H9 (cell line): ENCODE data around the gene CACNA2D3. TPM values are rescaled to one million over a fixed set of nuclear protein-coding genes. Genes with fewer than 3 reads are reported as not detected.

Experiments
- DNase-seq: peaks from one replicate; pipeline ENCODE4 v3.0.0-alpha.2; 2017
- H2AFZ ChIP-seq: one replicate; pipeline ENCODE4 v1.6.1; 2013; ENCODE audit warnings: mild to moderate bottlenecking, low read length, control low read depth, moderate library complexity
- H2AK5ac ChIP-seq: 2 replicates; pipeline ENCODE4 v1.6.1; 2013; ENCODE audit warnings: low read length, control low read depth, mixed read lengths; ENCODE audit not compliant: insufficient read length
- H2BK120ac ChIP-seq: one replicate; pipeline ENCODE4 v1.6.1; 2013; ENCODE audit warnings: low read depth, mild to moderate bottlenecking, low read length, control low read depth, inconsistent platforms; ENCODE audit not compliant: poor library complexity, severe bottlenecking
- H2BK12ac ChIP-seq: 2 replicates; pipeline ENCODE4 v1.6.1; 2013; ENCODE audit warnings: low read length, control low read depth, mixed read lengths, low read depth; ENCODE audit not compliant: insufficient read length
- H2BK15ac ChIP-seq: 2 replicates; pipeline ENCODE4 v1.6.1; 2013; ENCODE audit warnings: low read depth, low read length, control low read depth
- H2BK20ac ChIP-seq: one replicate; pipeline ENCODE4 v1.6.1; 2013; ENCODE audit warnings: low read depth, mild to moderate bottlenecking, low read length, control low read depth, inconsistent platforms; ENCODE audit not compliant: poor library complexity, severe bottlenecking
- H2BK5ac ChIP-seq: 2 replicates; pipeline ENCODE4 v1.6.1; 2013; ENCODE audit warnings: low read length, control low read depth, mixed read lengths; ENCODE audit not compliant: insufficient read length
- H3K14ac ChIP-seq: 2 replicates; pipeline ENCODE4 v1.6.1; 2013; ENCODE audit warnings: low read length, control low read depth; ENCODE audit not compliant: insufficient read depth
- H3K18ac ChIP-seq: 2 replicates; pipeline ENCODE4 v1.6.1; 2013; ENCODE audit warnings: low read depth, mild to moderate bottlenecking, mixed read lengths, low read length, control low read depth; ENCODE audit not compliant: insufficient read length
- H3K23ac ChIP-seq: 2 replicates; pipeline ENCODE4 v1.6.1; 2013; ENCODE audit warnings: low read length, control low read depth, mixed read lengths, low read depth; ENCODE audit not compliant: insufficient read length
- H3K23me2 ChIP-seq: 2 replicates; pipeline ENCODE4 v1.6.1; 2013; ENCODE audit warnings: low read depth, mild to moderate bottlenecking, mixed read lengths, low read length, control low read depth; ENCODE audit not compliant: insufficient read length, poor library complexity, severe bottlenecking
- H3K27ac ChIP-seq: 2 replicates; pipeline ENCODE4 v1.5.1; 2013; ENCODE audit warnings: low read length, control low read depth, mixed read lengths, low read depth; ENCODE audit not compliant: insufficient read length
- H3K27me3 ChIP-seq: 2 replicates; pipeline ENCODE4 v1.6.1; 2013; ENCODE audit warnings: low read length, control low read depth, inconsistent platforms; ENCODE audit not compliant: insufficient read depth
- H3K4ac ChIP-seq: 2 replicates; pipeline ENCODE4 v1.6.1; 2013; ENCODE audit warnings: low read depth, mild to moderate bottlenecking, control low read depth, inconsistent platforms, low read length, moderate library complexity
- H3K4me1 ChIP-seq: 2 replicates; pipeline ENCODE4 v1.6.1; 2013; ENCODE audit warnings: low read length, control low read depth, inconsistent platforms; ENCODE audit not compliant: insufficient read depth
- H3K4me2 ChIP-seq: 2 replicates; pipeline ENCODE4 v1.6.1; 2013; ENCODE audit warnings: low read length, control low read depth, mixed read lengths; ENCODE audit not compliant: insufficient read length, insufficient read depth
- H3K56ac ChIP-seq: 2 replicates; pipeline ENCODE4 v1.6.1; 2013; ENCODE audit warnings: low read depth, mild to moderate bottlenecking, mixed read lengths, low read length, control low read depth; ENCODE audit not compliant: insufficient read length
- H3K79me1 ChIP-seq: 2 replicates; pipeline ENCODE4 v1.6.1; 2013; ENCODE audit warnings: low read depth, mild to moderate bottlenecking, moderate library complexity, low read length, control low read depth, inconsistent platforms; ENCODE audit not compliant: insufficient read depth, poor library complexity, severe bottlenecking
- H3K79me2 ChIP-seq: 2 replicates; pipeline ENCODE4 v1.6.1; 2013; ENCODE audit warnings: low read length, control low read depth, inconsistent platforms; ENCODE audit not compliant: insufficient read depth
- H3K9ac ChIP-seq: 2 replicates; pipeline ENCODE4 v1.6.1; 2013; ENCODE audit warnings: low read length, control low read depth, mixed read lengths; ENCODE audit not compliant: insufficient read length; ENCODE audit errors: extremely low read depth
- H3K9me3 ChIP-seq: one replicate; pipeline ENCODE4 v1.6.1; 2013; ENCODE audit warnings: low read depth, low read length, inconsistent platforms; ENCODE audit not compliant: control insufficient read depth
- H3T11ph ChIP-seq: one replicate; pipeline ENCODE4 v1.6.1; 2013; ENCODE audit warnings: mild to moderate bottlenecking, low read length, control low read depth, inconsistent platforms
- H4K20me1 ChIP-seq: one replicate; pipeline ENCODE4 v1.6.1; 2013; ENCODE audit not compliant: control insufficient read depth, insufficient read length, insufficient read depth
- H4K5ac ChIP-seq: 2 replicates; pipeline ENCODE4 v1.6.1; 2013; ENCODE audit warnings: low read depth, mild to moderate bottlenecking, mixed read lengths, low read length, control low read depth; ENCODE audit not compliant: insufficient read length
- H4K8ac ChIP-seq: replicated peaks from 2 replicates; pipeline ENCODE4 v1.6.1; 2013; ENCODE audit warnings: low read length, control low read depth, mixed read lengths, low read depth; ENCODE audit not compliant: insufficient read length
- H4K91ac ChIP-seq: 2 replicates; pipeline ENCODE4 v1.6.1; 2013; ENCODE audit warnings: low read depth, mild to moderate bottlenecking, moderate library complexity, mixed read lengths, low read length, control low read depth; ENCODE audit not compliant: insufficient read length
- H3K27ac Mint-ChIP-seq, 3 experiments: 2 replicates in 2 of 3; 3 replicates in 1 of 3; pipeline ENCODE4 v1.8.0; 2020 to 2021; ENCODE audit warnings: mixed read lengths in 3 of 3, mild to moderate bottlenecking in 1 of 3, moderate library complexity in 1 of 3
- H3K27me3 Mint-ChIP-seq: 2 replicates; pipeline ENCODE4 v1.8.0; 2021; ENCODE audit warnings: low read depth, mild to moderate bottlenecking, moderate library complexity, mixed read lengths
- H3K36me3 Mint-ChIP-seq, 3 experiments: 2 replicates in 2 of 3; 3 replicates in 1 of 3; pipeline ENCODE4 v1.8.0; 2020 to 2021; ENCODE audit warnings: low read depth in 3 of 3, mixed read lengths in 3 of 3; ENCODE audit not compliant: insufficient read depth in 1 of 3
- H3K4me1 Mint-ChIP-seq, 2 experiments: 2 replicates each; pipeline ENCODE4 v1.8.0; 2020; ENCODE audit warnings: mixed read lengths in 2 of 2
- H3K4me3 Mint-ChIP-seq, 2 experiments: 2 replicates in 1 of 2; 3 replicates in 1 of 2; pipeline ENCODE4 v1.8.0; 2020 to 2021; ENCODE audit warnings: mild to moderate bottlenecking in 2 of 2, mixed read lengths in 2 of 2, moderate library complexity in 1 of 2
- H3K9me3 Mint-ChIP-seq, 2 experiments: 2 replicates in 1 of 2; 3 replicates in 1 of 2; pipeline ENCODE4 v1.8.0; 2020; ENCODE audit warnings: mild to moderate bottlenecking in 2 of 2, mixed read lengths in 2 of 2, moderate library complexity in 1 of 2
- WGBS: extraction: QIAGEN DNeasy Blood & Tissue Kit; methylation state at CpG from one replicate; pipeline ENCODE4 v1.1.7; 2013; ENCODE audit warnings: missing lambda C conversion rate, low lambda C conversion rate, mixed read lengths; ENCODE audit not compliant: insufficient read length; ENCODE audit errors: extremely low coverage; 5-methylcytosine and 5-hydroxymethylcytosine counted together
- total RNA-seq: library from RNA; stranded (reverse); gene quantifications from 2 replicates; pipeline ENCODE4 v1.2.1, GENCODE V29; 2021
- TF ChIP-seq, protein P1 (sequence below): fragments of 200-600 bp; sonication (generic); conservative IDR thresholded peaks from 3 replicates; pipeline ENCODE4 v1.8.0; 2021; ENCODE audit warnings: antibody characterized with exemption, mild to moderate bottlenecking

Gene CACNA2D3
- total RNA-seq, 1 experiment from 2014 or later, result 3.2 TPM

DNA sequence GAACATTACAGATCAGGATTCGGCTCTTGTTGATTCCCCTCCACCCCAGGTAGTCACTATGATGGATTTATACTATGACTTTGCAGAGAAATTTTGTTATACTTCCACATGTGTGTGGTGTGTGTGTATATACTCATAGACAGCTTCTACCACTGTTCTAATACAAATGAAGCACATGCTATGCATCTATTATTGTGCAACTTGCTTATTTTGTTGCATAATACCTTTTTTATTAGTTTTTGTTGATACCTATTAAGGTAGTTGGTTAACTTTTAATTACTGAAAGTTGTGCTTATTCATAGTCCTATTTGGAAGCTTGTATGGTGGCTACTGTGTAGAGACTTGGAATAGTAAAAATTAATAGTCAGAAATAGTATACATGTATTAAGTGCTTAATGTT is 140.6 kb downstream of the CACNA2D3 start:
- H3K56ac ChIP-seq, result no peak overlapping the region
- no peaks in the 10 kb centered on the region for H3K9me3 ChIP-seq
- H2BK15ac ChIP-seq, result no peak overlapping the region
- no peak overlapping the region for H3K4ac ChIP-seq
- H3K23ac ChIP-seq, result no peak overlapping the region
- H4K8ac ChIP-seq, result no peak overlapping the region
- no peaks in the 10 kb centered on the region for H3K23me2 ChIP-seq
- no peaks in the 10 kb centered on the region for H3K79me1 ChIP-seq
- Mint-ChIP-seq H3K27ac (no peak overlapping the region), H3K36me3 (no peaks in the 10 kb centered on the region), H3K9me3 (no peaks in the 10 kb centered on the region), H3K27me3 (no peaks in the 10 kb centered on the region), H3K4me1 (no peaks in the 10 kb centered on the region), H3K4me3 (no peak overlapping the region)
- no peak overlapping the region for H4K5ac ChIP-seq
- no peak for DNase-seq
- no peak overlapping the region for H2BK5ac ChIP-seq
- H3T11ph ChIP-seq, result no peak overlapping the region
- no peak overlapping the region for H2AFZ ChIP-seq
- H3K79me2 ChIP-seq, result no peaks in the 10 kb centered on the region; the same call in 1 of the 2 replicates
- no peaks in the 10 kb centered on the region for H3K27me3 ChIP-seq
- H3K14ac ChIP-seq, result no peak overlapping the region
- H3K27ac ChIP-seq, result no peak overlapping the region
- H4K91ac ChIP-seq, result no peak overlapping the region
- H3K9ac ChIP-seq, result no peak overlapping the region
- H3K4me1 ChIP-seq, result no peaks in the 10 kb centered on the region
- H3K18ac ChIP-seq, result no peak overlapping the region
- no peak overlapping the region for H2BK12ac ChIP-seq
- H2BK20ac ChIP-seq, result no peak overlapping the region
- no peak overlapping the region for H2AK5ac ChIP-seq
- no peak overlapping the region for H3K4me2 ChIP-seq
- H2BK120ac ChIP-seq, result no peak overlapping the region
- WGBS, result no CpG with 5 or more reads among the region's 1 CpG
- H4K20me1 ChIP-seq, result no peaks in the 10 kb centered on the region
- TF ChIP-seq, protein P1, sequence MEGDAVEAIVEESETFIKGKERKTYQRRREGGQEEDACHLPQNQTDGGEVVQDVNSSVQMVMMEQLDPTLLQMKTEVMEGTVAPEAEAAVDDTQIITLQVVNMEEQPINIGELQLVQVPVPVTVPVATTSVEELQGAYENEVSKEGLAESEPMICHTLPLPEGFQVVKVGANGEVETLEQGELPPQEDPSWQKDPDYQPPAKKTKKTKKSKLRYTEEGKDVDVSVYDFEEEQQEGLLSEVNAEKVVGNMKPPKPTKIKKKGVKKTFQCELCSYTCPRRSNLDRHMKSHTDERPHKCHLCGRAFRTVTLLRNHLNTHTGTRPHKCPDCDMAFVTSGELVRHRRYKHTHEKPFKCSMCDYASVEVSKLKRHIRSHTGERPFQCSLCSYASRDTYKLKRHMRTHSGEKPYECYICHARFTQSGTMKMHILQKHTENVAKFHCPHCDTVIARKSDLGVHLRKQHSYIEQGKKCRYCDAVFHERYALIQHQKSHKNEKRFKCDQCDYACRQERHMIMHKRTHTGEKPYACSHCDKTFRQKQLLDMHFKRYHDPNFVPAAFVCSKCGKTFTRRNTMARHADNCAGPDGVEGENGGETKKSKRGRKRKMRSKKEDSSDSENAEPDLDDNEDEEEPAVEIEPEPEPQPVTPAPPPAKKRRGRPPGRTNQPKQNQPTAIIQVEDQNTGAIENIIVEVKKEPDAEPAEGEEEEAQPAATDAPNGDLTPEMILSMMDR, result no peak
